DOHH2 (cell line): ENCODE results near the gene MTO1.

Experiments
- H3F3A ChIP-seq: fragments of 200-600 bp; sonication (generic), shearing (Covaris generic); 2 replicates; pipeline ENCODE4 v1.6.0; 2016; ENCODE audit warnings: antibody characterized with exemption, mild to moderate bottlenecking; ENCODE audit not compliant: control insufficient read depth, insufficient read depth
- H3K27ac ChIP-seq: fragments of 200-600 bp; sonication (generic); 2 replicates; pipeline ENCODE4 v1.5.1; 2014; ENCODE audit warnings: low read depth, mild to moderate bottlenecking, low read length, moderate library complexity
- H3K27me3 ChIP-seq: fragments of 200-600 bp; sonication (generic); 2 replicates; pipeline ENCODE4 v1.6.1; 2014; ENCODE audit warnings: mild to moderate bottlenecking, low read length, mixed read lengths; ENCODE audit not compliant: control insufficient read depth
- H3K36me3 ChIP-seq: fragments of 200-600 bp; sonication (generic); 2 replicates; pipeline ENCODE4 v1.6.1; 2014; ENCODE audit warnings: mild to moderate bottlenecking, low read length, moderate library complexity, mixed read lengths; ENCODE audit not compliant: control insufficient read depth
- H3K4me1 ChIP-seq: fragments of 200-600 bp; sonication (generic); 2 replicates; pipeline ENCODE4 v1.6.1; 2014; ENCODE audit warnings: mild to moderate bottlenecking, low read length, mixed read lengths; ENCODE audit not compliant: control insufficient read depth
- H3K4me2 ChIP-seq: fragments of 200-600 bp; sonication (generic); 2 replicates; pipeline ENCODE4 v1.6.0; 2014; ENCODE audit warnings: mild to moderate bottlenecking, low read length, moderate library complexity
- H3K4me3 ChIP-seq: fragments of 200-600 bp; sonication (generic); 2 replicates; pipeline ENCODE4 v1.5.1; 2014; ENCODE audit warnings: mild to moderate bottlenecking, low read length, mixed read lengths
- H3K79me2 ChIP-seq: fragments of 200-600 bp; sonication (generic); 2 replicates; pipeline ENCODE4 v1.6.1; 2014; ENCODE audit warnings: mild to moderate bottlenecking, low read length, mixed read lengths; ENCODE audit not compliant: control insufficient read depth
- H3K9me2 ChIP-seq: fragments of 200-600 bp; sonication (generic); replicated peaks from 2 replicates; pipeline ENCODE4 v1.6.1; 2014; ENCODE audit warnings: mild to moderate bottlenecking, low read length, mixed read lengths; ENCODE audit not compliant: control insufficient read depth
- H3K9me3 ChIP-seq: fragments of 200-600 bp; sonication (generic); 2 replicates; pipeline ENCODE4 v1.6.1; 2014; ENCODE audit warnings: antibody characterized with exemption, low read length, mixed read lengths; ENCODE audit not compliant: control insufficient read depth, insufficient read depth
- H4K20me1 ChIP-seq: fragments of 200-600 bp; sonication (generic); 2 replicates; pipeline ENCODE4 v1.6.0; 2014; ENCODE audit warnings: low read depth, mild to moderate bottlenecking, antibody characterized with exemption, low read length, moderate library complexity; ENCODE audit not compliant: control insufficient read depth, insufficient read depth
- EZH2phosphoT487 ChIP-seq: fragments of 200-600 bp; sonication (generic); IDR thresholded peaks from 2 replicates; pipeline ENCODE4 v1.6.1; 2017; ENCODE audit warnings: borderline replicate concordance, mild to moderate bottlenecking, antibody characterized with exemption, low read length, moderate library complexity, mixed read lengths
- TF ChIP-seq, protein P1 (sequence below): fragments of 200-600 bp; sonication (generic); IDR thresholded peaks from one replicate; pipeline ENCODE4 v1.5.1; 2014; ENCODE audit warnings: antibody characterized with exemption, mild to moderate bottlenecking, low read depth, low read length; ENCODE audit not compliant: poor library complexity, severe bottlenecking

Gene MTO1

DNA sequence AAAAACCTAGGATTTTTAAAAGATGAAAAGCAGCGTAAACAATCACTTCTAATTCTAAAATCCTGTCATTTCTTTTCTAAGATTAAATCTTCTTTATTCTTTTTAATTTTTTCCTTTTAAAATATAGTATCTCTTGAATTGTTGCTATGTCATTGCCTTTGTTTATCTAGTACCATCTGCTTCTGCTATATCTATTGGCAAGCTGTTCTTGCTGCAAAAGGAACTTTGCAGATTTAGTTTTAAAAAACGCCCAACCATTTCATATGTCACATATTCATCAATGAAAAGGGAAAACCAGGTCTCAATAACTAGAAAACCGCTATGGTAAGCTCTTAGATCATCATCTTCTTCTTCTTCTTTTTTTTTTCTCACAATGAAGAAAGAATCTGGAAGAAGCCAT lies 70.8 kb downstream of the MTO1 start:
- Histone ChIP-seq H3K4me2 (no peak overlapping the region), H3K36me3 (no peaks in the 10 kb centered on the region), H3K4me3 (no peak overlapping the region), H3K4me1 (no peaks in the 10 kb centered on the region), H3F3A (no peaks in the 10 kb centered on the region), H3K9me2 (no peaks in the 10 kb centered on the region), H3K27me3 (peaks cover 2% of the 10 kb centered on the region; the same call in 1 of the 2 replicates), H3K79me2 (no peaks in the 10 kb centered on the region), H3K27ac (no peak overlapping the region), H4K20me1 (no peaks in the 10 kb centered on the region), H3K9me3 (no peaks in the 10 kb centered on the region)
- TF ChIP-seq EZH2phosphoT487 = no peak
- TF ChIP-seq, protein P1, sequence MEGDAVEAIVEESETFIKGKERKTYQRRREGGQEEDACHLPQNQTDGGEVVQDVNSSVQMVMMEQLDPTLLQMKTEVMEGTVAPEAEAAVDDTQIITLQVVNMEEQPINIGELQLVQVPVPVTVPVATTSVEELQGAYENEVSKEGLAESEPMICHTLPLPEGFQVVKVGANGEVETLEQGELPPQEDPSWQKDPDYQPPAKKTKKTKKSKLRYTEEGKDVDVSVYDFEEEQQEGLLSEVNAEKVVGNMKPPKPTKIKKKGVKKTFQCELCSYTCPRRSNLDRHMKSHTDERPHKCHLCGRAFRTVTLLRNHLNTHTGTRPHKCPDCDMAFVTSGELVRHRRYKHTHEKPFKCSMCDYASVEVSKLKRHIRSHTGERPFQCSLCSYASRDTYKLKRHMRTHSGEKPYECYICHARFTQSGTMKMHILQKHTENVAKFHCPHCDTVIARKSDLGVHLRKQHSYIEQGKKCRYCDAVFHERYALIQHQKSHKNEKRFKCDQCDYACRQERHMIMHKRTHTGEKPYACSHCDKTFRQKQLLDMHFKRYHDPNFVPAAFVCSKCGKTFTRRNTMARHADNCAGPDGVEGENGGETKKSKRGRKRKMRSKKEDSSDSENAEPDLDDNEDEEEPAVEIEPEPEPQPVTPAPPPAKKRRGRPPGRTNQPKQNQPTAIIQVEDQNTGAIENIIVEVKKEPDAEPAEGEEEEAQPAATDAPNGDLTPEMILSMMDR = no peak

DNA sequence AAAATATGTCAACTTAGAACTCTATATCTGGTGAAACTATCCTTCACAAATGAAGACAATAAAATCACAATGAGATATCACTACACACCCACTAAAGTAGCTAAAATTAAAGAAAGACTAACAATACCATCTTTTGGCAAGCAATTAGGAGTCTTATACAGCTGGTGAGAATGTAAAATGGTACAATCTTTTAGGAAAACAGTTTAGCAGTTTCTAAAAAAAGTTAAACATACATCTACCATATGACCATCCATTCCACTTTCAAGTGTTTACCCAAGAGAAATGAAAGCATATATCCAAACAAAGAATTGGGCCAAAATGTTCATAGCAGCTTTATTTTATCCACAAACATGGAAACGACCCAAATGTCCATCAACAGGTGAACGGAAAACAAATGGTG lies 73.1 kb downstream of the MTO1 start:
- no peaks in the 10 kb centered on the region for H3K79me2 ChIP-seq
- no peak overlapping the region for H3K4me2 ChIP-seq
- 0 out of 2 replicates have a peak, but pooled peaks cover 2% of the 10 kb centered on the region for H3K27me3 ChIP-seq
- H3K27ac ChIP-seq = no peak overlapping the region
- H4K20me1 ChIP-seq = no peaks in the 10 kb centered on the region
- H3K4me3 ChIP-seq = no peak overlapping the region
- no peaks in the 10 kb centered on the region for H3K36me3 ChIP-seq
- no peaks in the 10 kb centered on the region for H3K9me3 ChIP-seq
- H3K4me1 ChIP-seq = no peaks in the 10 kb centered on the region
- no peaks in the 10 kb centered on the region for H3F3A ChIP-seq
- no peak for TF ChIP-seq EZH2phosphoT487
- TF ChIP-seq, protein P1 = no peak
- H3K9me2 ChIP-seq = no peaks in the 10 kb centered on the region

DNA sequence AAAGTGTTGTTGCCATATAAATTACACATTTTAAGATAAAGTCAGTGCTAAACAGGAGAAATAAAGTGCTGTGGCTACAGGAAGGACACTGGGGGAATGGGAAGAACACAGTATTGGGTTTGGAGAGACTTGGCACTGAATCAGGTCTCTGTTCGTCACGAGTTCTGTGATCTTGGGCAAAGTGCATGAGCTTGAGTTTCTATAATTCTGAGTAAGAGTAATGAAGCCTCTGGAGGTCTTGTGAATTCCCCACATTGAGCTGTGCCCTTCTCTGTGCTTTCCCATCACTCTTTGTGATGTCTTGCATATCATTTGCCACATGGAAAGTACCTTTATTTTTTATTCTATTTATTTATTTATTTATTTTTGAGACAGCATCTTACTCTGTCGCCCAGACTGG lies 76.1 kb downstream of the MTO1 start:
- Histone ChIP-seq H3K9me2 (no peaks in the 10 kb centered on the region), H3K4me2 (no peak overlapping the region), H3K79me2 (no peaks in the 10 kb centered on the region), H3K4me3 (no peak overlapping the region), H3K9me3 (no peaks in the 10 kb centered on the region), H3K36me3 (no peaks in the 10 kb centered on the region), H3K4me1 (peaks cover 6% of the 10 kb centered on the region), H4K20me1 (no peaks in the 10 kb centered on the region), H3F3A (no peaks in the 10 kb centered on the region), H3K27ac (no peak overlapping the region), H3K27me3 (0 out of 2 replicates have a peak, but pooled peaks cover 2% of the 10 kb centered on the region)
- no peak for TF ChIP-seq EZH2phosphoT487
- TF ChIP-seq, protein P1 = no peak
